H1 (cell line): Measurements from ENCODE around the gene PDE1A. TPM values are rescaled to one million over a fixed set of nuclear protein-coding genes. Genes with fewer than 3 reads are reported as not detected.

Experiments used
- CTCF ChIA-PET: fragments of 300-600 bp; sonication (Branson Sonifier 250); formaldehyde crosslinking; loops from one replicate; lab custom pipeline; 2021; ENCODE audit not compliant: partially characterized antibody; lab: Charles Lee
- POLR2A ChIA-PET: fragments of 300-600 bp; sonication (Branson Sonifier 250); formaldehyde crosslinking; loops from one replicate; lab custom pipeline; 2021; ENCODE audit warnings: inconsistent platforms; ENCODE audit not compliant: partially characterized antibody; lab: Charles Lee
- DNase-seq, 2 experiments: peaks; one replicate each; pipeline versions ENCODE4 v3.0.0 to v3.0.0-alpha.2; 2010 to 2022; ENCODE audit warnings: low spot score in 2 of 2, low read depth in 1 of 2, mixed read lengths in 1 of 2
- FAIRE-seq: peaks from 2 replicates; lab custom pipeline; 2011; peaks lifted over from hg19 to GRCh38; lab: Jason Lieb, UNC
- H2AFZ ChIP-seq: 2 replicates; pipeline ENCODE4 v1.8.1; 2012; ENCODE audit warnings: low read length, inconsistent platforms
- H2AK5ac ChIP-seq: 2 replicates; pipeline ENCODE4 v1.6.1; 2013; ENCODE audit warnings: low read depth, low read length
- H2BK120ac ChIP-seq: replicated peaks from 2 replicates; pipeline ENCODE3; 2013; ENCODE audit warnings: low read depth, low read length, inconsistent platforms
- H2BK12ac ChIP-seq: 2 replicates; pipeline ENCODE4 v1.6.1; 2013; ENCODE audit warnings: low read depth, low read length
- H2BK15ac ChIP-seq: 2 replicates; pipeline ENCODE4 v1.6.1; 2013; ENCODE audit warnings: low read length
- H2BK20ac ChIP-seq: 2 replicates; pipeline ENCODE4 v1.6.1; 2013; ENCODE audit warnings: low read length
- H2BK5ac ChIP-seq: 2 replicates; pipeline ENCODE4 v1.6.1; 2013; ENCODE audit warnings: low read depth, low read length
- H3K14ac ChIP-seq: 2 replicates; pipeline ENCODE4 v1.6.1; 2013; ENCODE audit warnings: inconsistent platforms; ENCODE audit not compliant: insufficient read length
- H3K18ac ChIP-seq: 2 replicates; pipeline ENCODE4 v1.6.1; 2013; ENCODE audit warnings: low read length; ENCODE audit errors: extremely low read depth
- H3K23ac ChIP-seq: 2 replicates; pipeline ENCODE4 v1.6.1; 2013; ENCODE audit warnings: inconsistent platforms; ENCODE audit not compliant: insufficient read length
- H3K23me2 ChIP-seq: 2 replicates; pipeline ENCODE4 v1.6.1; 2013; ENCODE audit warnings: low read depth, low read length
- H3K27ac ChIP-seq: 2 replicates; pipeline ENCODE4 v1.6.1; 2011; ENCODE audit warnings: low read depth, low read length, inconsistent platforms
- H3K27me3 ChIP-seq, 4 experiments: replicated peaks in 1 of 4; 1 replicate in 1 of 4; 2 replicates in 3 of 4; pipeline versions ENCODE4 v1.6.1 to v1.8.1; 2011 to 2013; ENCODE audit warnings: low read length in 3 of 4, mild to moderate bottlenecking in 3 of 4, inconsistent platforms in 2 of 4, mixed read lengths in 2 of 4, moderate library complexity in 1 of 4; ENCODE audit not compliant: control insufficient read depth in 3 of 4, insufficient read depth in 3 of 4; ENCODE audit errors: extremely low read depth in 1 of 4
- H3K36me3 ChIP-seq, 4 experiments: 2 replicates each; pipeline versions ENCODE4 v1.6.1 to v1.8.1; 2011 to 2013; ENCODE audit warnings: mild to moderate bottlenecking in 4 of 4, low read length in 3 of 4, moderate library complexity in 2 of 4, control low read depth in 1 of 4, inconsistent platforms in 1 of 4; ENCODE audit not compliant: insufficient read depth in 4 of 4, control insufficient read depth in 2 of 4
- H3K4ac ChIP-seq: replicated peaks from 2 replicates; pipeline ENCODE3; 2013; ENCODE audit warnings: low read length, low read depth, mixed read lengths, inconsistent platforms; ENCODE audit not compliant: insufficient read length
- H3K4me1 ChIP-seq, 4 experiments: replicated peaks in 1 of 4; 1 replicate in 1 of 4; 2 replicates in 3 of 4; pipeline versions ENCODE4 v1.6.1 to v1.8.1; 2011 to 2013; ENCODE audit warnings: low read length in 3 of 4, inconsistent platforms in 2 of 4, mixed read lengths in 1 of 4; ENCODE audit not compliant: insufficient read depth in 4 of 4, control insufficient read depth in 3 of 4
- H3K4me2 ChIP-seq, 2 experiments: 2 replicates each; pipeline versions ENCODE4 v1.6.1 to v1.8.1; 2011 to 2013; ENCODE audit warnings: low read depth in 2 of 2, low read length in 2 of 2, control low read depth in 1 of 2, inconsistent platforms in 1 of 2, mild to moderate bottlenecking in 1 of 2; ENCODE audit not compliant: insufficient read depth in 1 of 2
- H3K4me3 ChIP-seq, 4 experiments: fragments of 200-600, 300-600 bp in 1 of 4; sonication (generic), shearing (Covaris generic), sonication (Bioruptor Twin) in 1 of 4; 2 replicates each; pipeline versions ENCODE4 v1.5.1 to v1.8.1; 2011 to 2016; ENCODE audit warnings: low read length in 4 of 4, low read depth in 3 of 4, control low read depth in 2 of 4, inconsistent platforms in 2 of 4, mild to moderate bottlenecking in 2 of 4, mixed read lengths in 1 of 4, moderate library complexity in 1 of 4; ENCODE audit not compliant: insufficient read depth in 2 of 4; ENCODE audit errors: extremely low read depth in 1 of 4
- H3K56ac ChIP-seq: replicated peaks from 2 replicates; pipeline ENCODE3; 2013; ENCODE audit warnings: low read depth, mild to moderate bottlenecking, mixed read lengths, low read length, inconsistent platforms; ENCODE audit not compliant: insufficient read length
- H3K79me1 ChIP-seq: 2 replicates; pipeline ENCODE4 v1.6.1; 2013; ENCODE audit warnings: low read depth, low read length, control low read depth
- H3K79me2 ChIP-seq, 2 experiments: 2 replicates each; pipeline versions ENCODE4 v1.6.1 to v1.8.1; 2012 to 2013; ENCODE audit warnings: low read length in 2 of 2, mild to moderate bottlenecking in 2 of 2, inconsistent platforms in 1 of 2; ENCODE audit not compliant: insufficient read depth in 2 of 2, control insufficient read depth in 1 of 2
- H3K9ac ChIP-seq, 4 experiments: replicated peaks in 1 of 4; 1 replicate in 1 of 4; 2 replicates in 3 of 4; pipeline versions ENCODE4 v1.6.1 to v1.8.1; 2011 to 2013; ENCODE audit warnings: low read depth in 3 of 4, low read length in 3 of 4, control low read depth in 2 of 4, mild to moderate bottlenecking in 2 of 4, moderate library complexity in 2 of 4, inconsistent platforms in 1 of 4; ENCODE audit errors: extremely low read depth in 1 of 4
- H3K9me3 ChIP-seq, 2 experiments: 2 replicates each; pipeline versions ENCODE4 v1.6.1 to v1.8.1; 2012 to 2013; ENCODE audit warnings: mild to moderate bottlenecking in 2 of 2, moderate library complexity in 2 of 2, control low read depth in 1 of 2, inconsistent platforms in 1 of 2, low read depth in 1 of 2, low read length in 1 of 2, mixed read lengths in 1 of 2; ENCODE audit not compliant: insufficient read depth in 2 of 2
- H4K20me1 ChIP-seq, 2 experiments: replicated peaks in 1 of 2; 2 replicates each; pipeline versions ENCODE3 to v1.8.1; 2011 to 2013; ENCODE audit warnings: inconsistent platforms in 2 of 2, low read length in 2 of 2, mild to moderate bottlenecking in 1 of 2; ENCODE audit not compliant: insufficient read depth in 2 of 2, control insufficient read depth in 1 of 2
- H4K5ac ChIP-seq: 2 replicates; pipeline ENCODE4 v1.6.1; 2013; ENCODE audit warnings: low read length, low read depth, mixed read lengths, inconsistent platforms; ENCODE audit not compliant: insufficient read length
- H4K8ac ChIP-seq: 2 replicates; pipeline ENCODE4 v1.8.0; 2013; ENCODE audit warnings: mild to moderate bottlenecking, moderate library complexity, low read length, inconsistent platforms; ENCODE audit not compliant: insufficient read depth; ENCODE audit errors: extremely low read depth
- H4K91ac ChIP-seq: replicated peaks from 2 replicates; pipeline ENCODE3; 2013; ENCODE audit warnings: low read length, mixed read lengths, inconsistent platforms; ENCODE audit not compliant: insufficient read length
- ASH2L ChIP-seq: fragments of 200-600, 300-600 bp; sonication (generic); IDR thresholded peaks from one replicate; pipeline ENCODE4 v1.7.1; 2017; ENCODE audit warnings: low read length
- ATF3 ChIP-seq: IDR thresholded peaks from 2 replicates; pipeline ENCODE4 v1.6.1; 2011; ENCODE audit warnings: low read depth, mild to moderate bottlenecking, low read length; ENCODE audit not compliant: insufficient read depth
- EGR1 ChIP-seq: IDR thresholded peaks from 2 replicates; pipeline ENCODE4 v1.6.1; 2011; ENCODE audit warnings: low read depth, low read length, borderline replicate concordance
- EZH2 ChIP-seq: fragments of 200-600 bp; sonication (generic); IDR thresholded peaks from 2 replicates; pipeline ENCODE4 v1.7.1; 2012; ENCODE audit warnings: low read depth, mild to moderate bottlenecking, moderate library complexity, low read length, inconsistent platforms; ENCODE audit not compliant: severe bottlenecking
- PHF8 ChIP-seq: fragments of 200-600 bp; sonication (generic); conservative IDR thresholded peaks from 2 replicates; pipeline ENCODE4 v1.7.1; 2012; ENCODE audit warnings: low read depth, mild to moderate bottlenecking, inconsistent platforms, low read length, moderate library complexity
- POLR2A ChIP-seq, 2 experiments: IDR thresholded peaks; 1 replicate in 1 of 2; 2 replicates in 1 of 2; pipeline ENCODE4 v1.6.1; 2011; ENCODE audit warnings: low read depth in 2 of 2, low read length in 2 of 2, mild to moderate bottlenecking in 2 of 2; ENCODE audit errors: control extremely low read depth in 1 of 2
- POU5F1 ChIP-seq: IDR thresholded peaks from 2 replicates; pipeline ENCODE4 v1.6.1; 2011; ENCODE audit warnings: low read depth, mild to moderate bottlenecking, low read length, moderate library complexity
- RAD21 ChIP-seq, 2 experiments: IDR thresholded peaks in 1 of 2; conservative IDR thresholded peaks in 1 of 2; 2 replicates each; pipeline ENCODE4 v1.6.1; 2011; ENCODE audit warnings: low read depth in 2 of 2, low read length in 2 of 2, improper control_type of control experiment in 1 of 2, inconsistent platforms in 1 of 2, mild to moderate bottlenecking in 1 of 2, moderate library complexity in 1 of 2
- RFX5 ChIP-seq: IDR thresholded peaks from 2 replicates; pipeline ENCODE4 v1.6.1; 2011; ENCODE audit warnings: low read depth, low read length, improper control_type of control experiment, borderline replicate concordance
- ZNF274 ChIP-seq: IDR thresholded peaks from 2 replicates; pipeline ENCODE4 v1.7.0; 2012; ENCODE audit warnings: low read length, borderline replicate concordance; ENCODE audit errors: extremely low read depth
- WGBS, 2 experiments: shearing (Covaris generic) in 1 of 2; methylation state at CpG; one replicate each; pipeline versions ENCODE4 v1.1.6 to v1.1.7; 2013 to 2015; ENCODE audit warnings: low lambda C conversion rate in 2 of 2, mixed read lengths in 2 of 2, inconsistent platforms in 1 of 2, low coverage in 1 of 2, missing lambda C conversion rate in 1 of 2; ENCODE audit not compliant: insufficient replicate concordance in 2 of 2, insufficient coverage in 1 of 2, insufficient read length in 1 of 2; ENCODE audit errors: extremely low coverage in 1 of 2, missing lambda C conversion rate in 1 of 2; 5-methylcytosine and 5-hydroxymethylcytosine counted together
- polyA plus RNA-seq, 7 experiments: library from polyadenylated mRNA; depleted of rRNA in 3 of 7; stranded (reverse) in 5 of 7; unstranded in 2 of 7; fragments of >200 nt in 5 of 7; fragments of 200-250 nt in 2 of 7; gene quantifications; 1 replicate in 5 of 7; 2 replicates in 1 of 7; 4 replicates in 1 of 7; pipeline versions ENCODE4 v1.2.1 to v1.2.3, GENCODE V29; 2011 to 2013; ENCODE audit warnings: missing spikeins in 2 of 7, mixed read lengths in 2 of 7
- total RNA-seq: library from RNA; stranded (reverse); fragmentation: NEBNext Ultra II Directional; extraction: Animal tissue kit (Norgen Biotek cat#: 25700); gene quantifications from 2 replicates; pipeline ENCODE4 v1.2.1, GENCODE V29; 2021

Gene PDE1A
- total and polyA plus RNA-seq, 2 of the 8 experiments (the other 6 are each of a cell fraction or from before 2014, with no cell fraction given): 0.34 TPM; not detected in 1

GRCh38 chr2:182391443-182391842, 35.4 kb downstream of the PDE1A start:
- Histone ChIP-seq H3K9ac (no peak overlapping the region), H3K14ac (no peak overlapping the region), H4K91ac (no peak overlapping the region), H3K36me3 (no peaks in the 10 kb centered on the region), H3K4ac (no peak overlapping the region), H2BK20ac (no peak overlapping the region), H3K9me3 (peaks cover 0 to 3% of the 10 kb centered on the region in 2 experiments; a peak in 2 of 4 replicates), H4K20me1 (no peaks in the 10 kb centered on the region), H4K8ac (no peak overlapping the region), H3K4me1 (no peaks in the 10 kb centered on the region), H3K27ac (no peak overlapping the region), H2BK12ac (no peak overlapping the region), H4K5ac (no peak overlapping the region), H3K4me2 (no peak overlapping the region), H2BK120ac (no peak overlapping the region), H3K4me3 (no peak overlapping the region), H3K79me1 (no peaks in the 10 kb centered on the region), H2AK5ac (no peak overlapping the region), H3K56ac (no peak overlapping the region), H3K23me2 (no peaks in the 10 kb centered on the region), H3K18ac (no peak overlapping the region), H2BK15ac (no peak overlapping the region), H2AFZ (no peak overlapping the region), H3K79me2 (no peaks in the 10 kb centered on the region), H3K27me3 (no peaks in the 10 kb centered on the region), H2BK5ac (no peak overlapping the region), H3K23ac (no peak overlapping the region)
- DNase-seq (no peak), FAIRE-seq (no peak)
- 92% methylated on average over 2 of the region's 2 CpGs; no CpG with 5 or more reads in 1 of the 2 experiments for WGBS, 2 experiments
- POLR2A ChIA-PET: no interaction called here
- CTCF ChIA-PET: interaction anchor here (0.8 to 1.3 kb wide), 3 partner anchors 195 to 286 kb away, joined by 3 read pairs; no protein-coding TSS in a partner anchor
- no peak for TF ChIP-seq ASH2L
- TF ChIP-seq POLR2A (IDR thresholded peaks at IDR 0.05; ENCODE audit: control extremely low read depth in 1 of 2, low read depth in 2 of 2, low read length in 2 of 2): no peak
- TF ChIP-seq PHF8: no peak
- no peak for TF ChIP-seq POU5F1
- TF ChIP-seq ATF3: no peak
- TF ChIP-seq ZNF274: no peak
- no peak for TF ChIP-seq EGR1
- no peak for TF ChIP-seq RAD21 (IDR thresholded peaks at IDR 0.05 in 1 of 2, conservative IDR thresholded peaks at IDR 0.05 in 1 of 2; ENCODE audit: low read depth in 2 of 2, low read length in 2 of 2)
- TF ChIP-seq EZH2: no peak
- TF ChIP-seq RFX5: no peak
